Skeletal muscle tissue (tissue), 4 donors: ENCODE measurements around the gene MRTFB. TPM values are rescaled to one million over a fixed set of nuclear protein-coding genes. Genes with fewer than 3 reads are reported as not detected.

ENCODE experiments used
- H3K27ac ChIP-seq: one replicate; pipeline ENCODE4 v1.7.0; 2013; ENCODE audit warnings: mild to moderate bottlenecking, low read depth, low read length, inconsistent platforms
- H3K27me3 ChIP-seq, 3 donors: one replicate each; pipeline ENCODE4 v1.7.0; 2013; ENCODE audit warnings: low read length in 3 of 3; ENCODE audit not compliant: control insufficient read depth in 3 of 3, insufficient read depth in 3 of 3
- H3K36me3 ChIP-seq, 3 donors: one replicate each; pipeline ENCODE4 v1.7.0; 2013; ENCODE audit warnings: low read length in 3 of 3; ENCODE audit not compliant: control insufficient read depth in 3 of 3, insufficient read depth in 3 of 3
- H3K4me1 ChIP-seq, 3 donors: one replicate each; pipeline ENCODE4 v1.7.0; 2013; ENCODE audit warnings: low read length in 3 of 3, mild to moderate bottlenecking in 3 of 3; ENCODE audit not compliant: control insufficient read depth in 3 of 3, insufficient read depth in 3 of 3
- H3K4me3 ChIP-seq, 3 donors: one replicate each; pipeline ENCODE4 v1.7.0; 2013; ENCODE audit warnings: low read length in 3 of 3
- H3K9ac ChIP-seq, 3 donors: one replicate each; pipeline ENCODE4 v1.7.0; 2013; ENCODE audit warnings: low read length in 3 of 3, mild to moderate bottlenecking in 3 of 3, moderate library complexity in 2 of 3, low read depth in 1 of 3
- H3K9me3 ChIP-seq, 3 donors: one replicate each; pipeline ENCODE4 v1.7.0; 2013; ENCODE audit warnings: low read length in 3 of 3; ENCODE audit not compliant: control insufficient read depth in 3 of 3
- total RNA-seq: library from RNA; depleted of rRNA; stranded (reverse); fragments of >200 nt; gene quantifications from one replicate; pipeline ENCODE4 v1.2.3, GENCODE V29; 2014
- donor health status: Osteomylitis.

The MRTFB gene
- total RNA-seq, 1 donor from 2014 or later: 13.0 TPM

DNA sequence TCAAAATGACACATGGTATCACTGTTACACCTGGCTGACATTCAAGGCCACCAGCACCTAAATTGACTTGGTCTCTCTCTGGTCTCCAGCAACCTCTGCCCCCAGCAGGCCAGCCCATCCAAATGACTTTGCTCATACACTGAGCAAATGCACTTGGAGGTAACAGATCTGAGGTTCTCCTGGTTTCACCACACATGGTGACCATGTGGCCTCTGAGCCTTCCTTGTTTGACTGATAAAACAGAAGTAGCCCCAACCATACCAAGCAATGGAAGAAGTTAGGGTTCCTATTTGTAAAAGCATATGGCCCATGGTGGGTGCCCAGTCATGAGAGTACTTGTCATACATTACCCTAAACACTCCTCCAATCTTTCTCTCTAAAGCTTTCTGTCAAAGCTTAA, 181.7 kb downstream of the MRTFB start:
- H3K9ac ChIP-seq: no peak overlapping the region
- H3K4me1 ChIP-seq: no peaks in the 10 kb centered on the region
- no peaks in the 10 kb centered on the region for H3K27me3 ChIP-seq
- no peaks in the 10 kb centered on the region for H3K9me3 ChIP-seq
- no peak overlapping the region for H3K27ac ChIP-seq
- peaks cover 38 to 65% (median 48%) of the 10 kb centered on the region in 3 donors for H3K36me3 ChIP-seq
- H3K4me3 ChIP-seq: no peak overlapping the region

DNA sequence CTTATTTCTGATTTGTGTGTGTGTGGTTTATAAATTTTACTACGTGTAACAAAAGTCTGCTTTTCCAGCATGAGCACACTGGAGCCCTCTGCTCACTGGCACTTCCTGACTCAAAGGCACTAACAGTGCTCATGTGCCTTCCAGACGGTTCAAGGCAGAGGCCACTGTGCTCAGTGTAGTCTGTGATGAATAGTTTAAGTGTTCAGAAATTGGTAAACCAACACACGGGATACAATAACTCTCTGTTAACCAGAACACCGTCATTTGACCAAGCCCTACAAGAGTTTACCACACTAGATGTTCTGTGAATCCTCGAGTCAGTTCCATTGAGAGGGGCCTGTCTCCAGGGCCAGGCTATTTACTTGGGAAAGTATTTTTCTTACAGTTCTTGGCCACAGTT, 191.9 kb downstream of the MRTFB start:
- no peak overlapping the region for H3K4me3 ChIP-seq
- H3K36me3 ChIP-seq: peaks cover 17 to 64% (median 50%) of the 10 kb centered on the region in 3 donors
- peak overlapping the region; percentile 11 for H3K27ac ChIP-seq
- H3K9ac ChIP-seq: no peak overlapping the region
- no peaks in the 10 kb centered on the region for H3K9me3 ChIP-seq
- H3K27me3 ChIP-seq: no peaks in the 10 kb centered on the region
- H3K4me1 ChIP-seq: peaks cover 2 to 18% (median 4%) of the 10 kb centered on the region in 3 donors

DNA sequence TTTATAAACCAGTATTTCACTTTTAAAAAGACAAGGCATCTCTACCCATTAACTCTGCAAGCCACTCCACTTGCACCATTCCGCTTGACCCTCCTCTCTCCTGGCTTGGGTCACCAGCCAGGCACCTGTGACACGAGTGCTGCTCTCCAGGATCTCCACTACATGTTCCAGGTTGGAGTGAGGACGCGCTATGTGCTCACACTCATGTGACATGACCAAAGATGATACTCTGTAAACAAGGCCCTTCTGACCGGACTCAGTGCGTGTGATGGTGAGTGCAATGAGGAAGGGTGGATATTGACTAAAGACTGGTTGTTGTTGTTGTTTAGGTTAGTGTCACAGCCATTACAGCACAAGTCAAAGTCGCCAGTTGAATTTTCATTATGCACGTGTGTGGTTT, 192.7 kb downstream of the MRTFB start:
- H3K36me3 ChIP-seq: peaks cover 17 to 58% (median 46%) of the 10 kb centered on the region in 3 donors
- no peak overlapping the region for H3K9ac ChIP-seq
- no peaks in the 10 kb centered on the region for H3K27me3 ChIP-seq
- peaks cover 2 to 18% (median 4%) of the 10 kb centered on the region in 3 donors for H3K4me1 ChIP-seq
- H3K9me3 ChIP-seq: no peaks in the 10 kb centered on the region
- H3K27ac ChIP-seq: peak overlapping the region; percentile 11
- H3K4me3 ChIP-seq: no peak overlapping the region

DNA sequence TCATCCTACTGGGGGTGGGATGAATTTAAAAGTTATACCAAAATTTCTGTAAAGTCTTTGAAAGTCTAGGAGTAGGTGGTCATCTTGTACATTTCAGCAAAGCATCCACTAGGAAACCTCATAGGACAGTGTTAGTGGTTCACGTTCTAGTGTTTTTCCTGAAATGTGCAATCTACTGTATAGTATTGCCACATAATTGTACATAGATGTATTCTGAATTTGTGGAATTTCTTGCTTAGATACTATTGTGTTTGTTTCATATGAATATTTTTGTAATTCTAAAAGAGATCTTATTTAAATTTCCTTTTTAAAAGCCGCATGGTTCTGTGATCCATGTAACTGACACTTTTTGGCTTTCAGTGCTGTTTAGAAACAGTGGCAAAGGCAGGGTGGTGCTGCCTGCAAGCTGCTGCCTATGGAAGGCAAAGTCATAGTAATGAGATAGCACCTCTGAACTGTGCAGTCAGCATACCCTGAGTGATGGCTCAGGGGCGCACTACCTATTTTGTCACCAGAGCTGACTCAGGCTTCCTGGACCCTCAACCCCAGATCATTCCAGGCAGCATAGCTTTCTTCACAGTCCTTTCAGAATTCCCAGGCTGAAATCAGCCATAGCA, 193.3 kb downstream of the MRTFB start:
- Histone ChIP-seq H3K9me3 (no peaks in the 10 kb centered on the region), H3K27me3 (no peaks in the 10 kb centered on the region), H3K4me3 (no peak overlapping the region), H3K4me1 (peaks cover 2 to 18% (median 4%) of the 10 kb centered on the region in 3 donors), H3K9ac (peak overlapping the region in 1 of 3 donors; percentile 2), H3K27ac (no peak overlapping the region), H3K36me3 (peaks cover 17 to 53% (median 42%) of the 10 kb centered on the region in 3 donors)

DNA sequence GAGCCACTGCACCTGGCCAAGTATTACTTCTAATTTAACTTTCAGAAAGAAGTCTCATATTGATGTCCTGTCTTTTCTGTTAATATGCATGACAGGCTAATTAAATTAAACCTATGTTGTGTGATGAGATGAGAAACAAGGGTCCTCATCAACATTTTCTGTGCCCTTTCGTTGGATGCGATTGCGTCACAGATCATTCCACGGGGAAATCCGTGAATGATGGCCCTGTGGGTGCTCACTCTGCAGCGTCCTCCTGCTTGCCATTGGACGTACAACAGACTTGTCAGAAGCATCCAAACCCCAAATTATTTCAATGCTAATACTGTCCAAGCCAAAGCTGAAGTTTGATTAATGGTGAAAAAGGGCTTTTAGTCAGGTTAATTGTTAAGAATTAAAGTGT, 197.0 kb downstream of the MRTFB start:
- H3K27me3 ChIP-seq: no peaks in the 10 kb centered on the region
- H3K4me3 ChIP-seq: no peak overlapping the region
- no peak overlapping the region for H3K27ac ChIP-seq
- H3K9ac ChIP-seq: no peak overlapping the region
- peaks cover 3 to 22% (median 18%) of the 10 kb centered on the region in 3 donors for H3K36me3 ChIP-seq
- no peaks in the 10 kb centered on the region for H3K9me3 ChIP-seq
- peaks cover 2 to 18% (median 4%) of the 10 kb centered on the region in 3 donors for H3K4me1 ChIP-seq

DNA sequence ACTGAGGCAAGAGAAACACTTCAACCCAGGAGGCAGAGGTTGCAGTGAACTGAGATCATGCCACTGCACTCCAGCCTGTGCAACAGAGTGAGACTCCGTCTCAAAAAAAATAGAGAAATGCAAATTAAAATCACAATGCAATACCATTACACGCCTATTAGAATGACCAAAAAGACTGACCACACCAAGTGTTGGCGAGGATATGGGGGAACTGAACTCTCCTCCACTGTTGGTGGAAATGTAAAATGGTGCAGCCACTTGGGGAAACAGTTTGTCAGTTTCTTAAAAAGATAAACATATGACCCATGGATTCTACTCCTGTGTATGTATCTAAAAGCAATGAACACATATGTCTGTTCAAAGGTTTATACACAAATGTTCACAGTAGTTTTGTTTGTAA, 204.8 kb downstream of the MRTFB start:
- no peaks in the 10 kb centered on the region for H3K9me3 ChIP-seq
- H3K36me3 ChIP-seq: no peaks in the 10 kb centered on the region
- H3K4me3 ChIP-seq: no peak overlapping the region
- H3K27me3 ChIP-seq: no peaks in the 10 kb centered on the region
- H3K9ac ChIP-seq: no peak overlapping the region
- H3K4me1 ChIP-seq: no peaks in the 10 kb centered on the region
- no peak overlapping the region for H3K27ac ChIP-seq

DNA sequence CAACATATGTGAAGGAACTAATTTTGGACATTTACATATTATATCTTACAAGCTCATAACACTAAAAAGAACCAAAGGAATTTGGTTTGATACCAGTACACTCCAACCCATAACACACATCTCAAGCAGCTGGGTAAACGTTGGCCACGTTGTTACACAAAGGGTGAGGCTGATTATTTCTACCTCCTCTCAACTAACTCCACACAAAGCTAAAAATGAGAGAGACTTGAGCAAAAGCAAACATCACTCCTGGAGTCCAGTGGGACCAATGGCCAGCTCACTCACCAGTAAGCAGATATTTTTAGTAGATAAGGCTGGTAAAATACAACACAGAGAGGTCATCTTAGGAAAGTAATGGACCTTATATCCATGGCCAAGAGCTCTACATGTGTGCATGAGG, 207.6 kb downstream of the MRTFB start:
- no peak overlapping the region for H3K4me3 ChIP-seq
- no peak overlapping the region for H3K27ac ChIP-seq
- H3K9ac ChIP-seq: no peak overlapping the region
- H3K4me1 ChIP-seq: no peaks in the 10 kb centered on the region
- no peaks in the 10 kb centered on the region for H3K27me3 ChIP-seq
- H3K9me3 ChIP-seq: no peaks in the 10 kb centered on the region
- H3K36me3 ChIP-seq: no peaks in the 10 kb centered on the region

DNA sequence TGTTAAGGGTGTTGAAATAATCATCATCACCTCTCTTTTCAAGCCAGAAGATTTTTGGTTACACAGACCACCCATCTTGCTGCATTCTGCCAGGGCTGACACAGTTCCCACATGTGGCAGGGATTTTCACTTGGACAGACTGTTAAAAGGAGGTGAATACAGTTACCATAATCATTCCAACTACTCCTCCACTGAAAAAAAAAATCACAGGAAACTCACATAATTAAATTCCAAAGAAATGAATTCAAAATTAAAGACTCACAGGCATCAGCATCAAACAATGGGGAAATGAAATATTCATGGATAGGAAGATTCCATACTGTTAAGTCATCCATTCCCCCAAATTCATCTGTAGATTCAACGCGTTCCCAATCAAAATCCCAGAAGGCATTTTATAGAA, 209.4 kb downstream of the MRTFB start:
- no peaks in the 10 kb centered on the region for H3K27me3 ChIP-seq
- H3K36me3 ChIP-seq: no peaks in the 10 kb centered on the region
- no peak overlapping the region for H3K4me3 ChIP-seq
- H3K27ac ChIP-seq: no peak overlapping the region
- no peak overlapping the region for H3K9ac ChIP-seq
- H3K4me1 ChIP-seq: peaks cover 0 to 7% (median 2%) of the 10 kb centered on the region in 3 donors
- no peaks in the 10 kb centered on the region for H3K9me3 ChIP-seq

DNA sequence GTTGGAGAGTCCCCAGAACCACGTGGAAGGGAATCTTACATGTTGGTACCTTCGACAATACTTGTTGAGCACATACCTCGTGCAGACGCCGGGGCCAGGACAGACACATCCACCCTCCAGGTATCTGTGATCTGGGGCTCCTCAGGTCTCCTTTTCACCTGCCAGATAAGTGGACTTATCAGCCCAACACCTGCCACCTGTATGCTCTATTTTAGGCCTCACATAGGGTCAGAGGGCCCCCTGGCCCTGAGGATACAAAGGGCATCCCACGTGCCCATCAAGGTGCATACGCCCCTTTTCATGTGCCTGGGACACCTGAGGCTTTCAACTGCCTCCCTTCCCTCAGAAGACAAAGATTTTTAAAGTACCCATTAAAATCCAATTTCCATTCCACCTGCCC, 212.7 kb downstream of the MRTFB start:
- Histone ChIP-seq H3K27me3 (no peaks in the 10 kb centered on the region), H3K4me1 (peaks cover 11 to 18% (median 12%) of the 10 kb centered on the region in 3 donors), H3K36me3 (no peaks in the 10 kb centered on the region), H3K27ac (no peak overlapping the region), H3K4me3 (no peak overlapping the region), H3K9ac (no peak overlapping the region), H3K9me3 (no peaks in the 10 kb centered on the region)

DNA sequence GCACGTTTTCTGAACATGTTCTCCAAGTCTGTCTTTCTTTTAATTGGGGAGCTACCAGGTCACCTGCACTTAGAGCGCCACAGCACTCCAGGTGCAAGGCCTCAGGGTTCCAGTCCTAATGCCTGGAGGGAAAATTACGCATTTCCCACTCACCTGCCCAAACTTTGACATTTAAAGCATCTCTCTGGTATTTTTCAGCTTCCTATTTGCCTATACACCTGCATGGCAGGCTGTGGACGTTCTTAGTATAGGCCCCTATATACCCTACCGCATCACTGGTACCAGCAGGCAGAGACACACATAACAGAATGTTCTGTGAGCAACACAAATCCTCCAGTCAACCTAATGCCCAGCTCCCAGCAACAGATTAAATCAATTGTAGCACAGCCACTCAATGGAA, 213.3 kb downstream of the MRTFB start:
- Histone ChIP-seq H3K27ac (peak overlapping the region; percentile 93), H3K36me3 (no peaks in the 10 kb centered on the region)

More for the DNA sequence above, 213.3 kb downstream of the MRTFB start:
- Histone ChIP-seq H3K4me1 (peaks cover 11 to 18% (median 12%) of the 10 kb centered on the region in 3 donors), H3K9ac (peak overlapping the region in 1 of 3 donors; percentile 33), H3K27me3 (no peaks in the 10 kb centered on the region), H3K4me3 (peak overlapping the region in 1 of 3 donors; percentile 87), H3K9me3 (peaks cover 0 to 2% (median under 1%) of the 10 kb centered on the region in 3 donors)
